K562 (cell line): Measurements from ENCODE around the gene TAF12. TPM values are rescaled to one million over a fixed set of nuclear protein-coding genes. Genes with fewer than 3 reads are reported as not detected.

Source experiments
- BHLHE40 ChIP-seq: IDR thresholded peaks from 2 replicates; pipeline ENCODE4 v1.6.1; 2011; ENCODE audit warnings: low read length, improper control_type of control experiment
- BRCA1 ChIP-seq, 2 experiments: fragments of 450-650 bp in 1 of 2; sonication (generic) in 1 of 2; formaldehyde crosslinking in 1 of 2; IDR thresholded peaks; 2 replicates each; pipeline versions ENCODE4 v1.5.0 to v1.6.1; 2017 to 2020; ENCODE audit warnings: mild to moderate bottlenecking in 1 of 2, missing genetic modification reagents in 1 of 2
- CHD2 ChIP-seq: IDR thresholded peaks from 2 replicates; pipeline ENCODE4 v1.6.1; 2011; ENCODE audit warnings: low read depth, low read length
- FUS ChIP-seq: fragments of 200-400 bp; formaldehyde crosslinking; optimal IDR thresholded peaks from 2 replicates; pipeline ENCODE3; 2017; ENCODE audit warnings: low read depth, low read length
- KDM1A ChIP-seq, 2 experiments: fragments of 450-650 bp; IDR thresholded peaks; 2 replicates each; pipeline ENCODE4 v1.6.1; 2016; ENCODE audit warnings: mild to moderate bottlenecking in 2 of 2
- NFXL1 ChIP-seq: fragments of 450-650 bp; formaldehyde crosslinking; IDR thresholded peaks from 2 replicates; pipeline ENCODE4 v1.4.0; 2021; ENCODE audit warnings: mild to moderate bottlenecking
- PCBP2 ChIP-seq: fragments of 200-400 bp; formaldehyde crosslinking; IDR thresholded peaks from 2 replicates; pipeline ENCODE4 v1.6.1; 2018; ENCODE audit warnings: low read length, low read depth, mild to moderate bottlenecking, moderate library complexity; ENCODE audit not compliant: poor library complexity, severe bottlenecking
- RB1 ChIP-seq: fragments of 450-650 bp; IDR thresholded peaks from 2 replicates; pipeline ENCODE4 v1.6.1; 2017; ENCODE audit warnings: low read depth, mild to moderate bottlenecking
- RFX7 ChIP-seq: fragments of 250-450 bp; sonication (Bioruptor Pico); IDR thresholded peaks from 2 replicates; pipeline ENCODE4 v1.5.1; 2021; ENCODE audit warnings: mild to moderate bottlenecking
- TCF7 ChIP-seq: sonication (generic); IDR thresholded peaks from 2 replicates; pipeline ENCODE4 v1.6.1; 2016; ENCODE audit warnings: antibody characterized with exemption, borderline replicate concordance
- ZNF12 ChIP-seq: sonication (generic); formaldehyde crosslinking; IDR thresholded peaks from 2 replicates; pipeline ENCODE4 v1.4.0; 2020; ENCODE audit warnings: mild to moderate bottlenecking, missing genetic modification reagents
- polyA plus RNA-seq, 8 experiments: library from polyadenylated mRNA; depleted of rRNA in 4 of 8; stranded (reverse) in 5 of 8; unstranded in 3 of 8; fragments of >200 nt; fragmentation: Nextera tagmentation in 2 of 8; fragmentation: Illumina TruSeq in 1 of 8; extraction: Ambion mirVana in 2 of 8; extraction: Trizol in 1 of 8; gene quantifications; 2 replicates each; pipeline versions ENCODE4 v1.2.1 to v1.2.3, GENCODE V29; 2011 to 2014; ENCODE audit warnings: inconsistent platforms in 1 of 8, missing spikeins in 1 of 8
- total RNA-seq, 7 experiments: library from RNA; depleted of rRNA in 6 of 7; stranded (reverse); fragments of >200 nt in 6 of 7; fragmentation: Illumina TruSeq in 2 of 7; extraction: Trizol in 2 of 7; gene quantifications; 2 replicates each; pipeline versions ENCODE4 v1.2.1 to v1.2.3, GENCODE V29; 2011 to 2021; ENCODE audit warnings: low replicate concordance in 1 of 7
- TF ChIP-seq, protein P1 (sequence below): fragments of 250-450 bp; sonication (Bioruptor Pico); IDR thresholded peaks from 2 replicates; pipeline ENCODE4 v1.5.0; 2021
- TF ChIP-seq, protein P2 (sequence below): sonication (generic); formaldehyde crosslinking; IDR thresholded peaks from 2 replicates; pipeline ENCODE4 v1.8.0; 2022; ENCODE audit warnings: mild to moderate bottlenecking, missing genetic modification reagents
- TF ChIP-seq, protein P3 (sequence below), 2 experiments: IDR thresholded peaks in 1 of 2; conservative IDR thresholded peaks in 1 of 2; 2 replicates each; pipeline ENCODE4 v1.6.1; 2016; ENCODE audit warnings: low read depth in 2 of 2, mild to moderate bottlenecking in 1 of 2, missing compliant biosample characterization in 1 of 2, missing genetic modification characterization in 1 of 2, moderate library complexity in 1 of 2
- TF ChIP-seq, protein P4 (sequence below): fragments of 250-450 bp; sonication (Bioruptor Pico); IDR thresholded peaks from 2 replicates; pipeline ENCODE4 v1.4.0; 2020; ENCODE audit warnings: mild to moderate bottlenecking
- TF ChIP-seq, protein P5 (sequence below), 2 experiments: IDR thresholded peaks; 2 replicates each; pipeline ENCODE4 v1.6.1; 2011; ENCODE audit warnings: borderline replicate concordance in 1 of 2, control low read depth in 1 of 2, low read depth in 1 of 2, low read length in 1 of 2, mild to moderate bottlenecking in 1 of 2, mixed read lengths in 1 of 2, moderate library complexity in 1 of 2; ENCODE audit not compliant: insufficient read depth in 1 of 2, insufficient read length in 1 of 2, poor library complexity in 1 of 2, severe bottlenecking in 1 of 2; ENCODE audit errors: extremely low read depth in 1 of 2
- TF ChIP-seq, protein P6 (sequence below): fragments of 450-650 bp; IDR thresholded peaks from 2 replicates; pipeline ENCODE4 v1.7.1; 2018; ENCODE audit warnings: mild to moderate bottlenecking, low read depth; ENCODE audit not compliant: partially characterized antibody

The TAF12 gene
- total and polyA plus RNA-seq, 9 of the 15 experiments (the other 6 are each of a cell fraction or from before 2014, with no cell fraction given): 31.6 to 89.0 (median 50.5) TPM

DNA sequence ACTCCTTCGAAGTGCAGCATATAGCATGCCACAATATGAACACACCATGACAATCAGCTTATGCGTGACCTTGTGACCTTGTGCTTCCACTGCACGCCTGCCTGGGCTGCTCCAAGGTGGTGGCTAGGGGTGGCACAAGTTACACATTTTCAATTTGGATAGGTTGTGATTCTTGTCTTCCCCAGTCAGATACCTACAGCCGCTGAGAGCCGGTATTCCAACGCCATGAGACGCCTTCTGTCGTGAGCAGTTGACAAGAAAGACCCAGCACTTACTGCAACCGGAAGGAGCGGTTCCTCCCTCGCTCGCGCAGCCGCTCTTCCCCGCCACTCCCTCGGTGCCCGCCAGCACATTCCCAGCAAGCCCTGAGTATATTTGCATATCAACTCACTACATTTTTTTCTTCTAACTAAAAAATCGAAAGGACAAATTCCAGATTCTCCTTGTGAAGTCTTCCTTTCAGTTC lies 5.2 kb upstream of the TAF12 start (continued):
- TF ChIP-seq, protein P1, sequence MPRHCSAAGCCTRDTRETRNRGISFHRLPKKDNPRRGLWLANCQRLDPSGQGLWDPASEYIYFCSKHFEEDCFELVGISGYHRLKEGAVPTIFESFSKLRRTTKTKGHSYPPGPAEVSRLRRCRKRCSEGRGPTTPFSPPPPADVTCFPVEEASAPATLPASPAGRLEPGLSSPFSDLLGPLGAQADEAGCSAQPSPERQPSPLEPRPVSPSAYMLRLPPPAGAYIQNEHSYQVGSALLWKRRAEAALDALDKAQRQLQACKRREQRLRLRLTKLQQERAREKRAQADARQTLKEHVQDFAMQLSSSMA (CRISPR knock-in tag): no peak
- TF ChIP-seq PCBP2 (no peak), ZNF12 (CRISPR knock-in tag) (no peak), KDM1A (IDR thresholded peaks at IDR 0.05) (no peak), FUS (no peak), NFXL1 (0 out of 2 replicates have a peak, but pooled peaks have one; percentile 79), TCF7 (no peak), RB1 (peak; percentile 43; the same call in 1 of the 2 replicates), BRCA1 (IDR thresholded peaks at IDR 0.05) (no peak), BRCA1 (CRISPR knock-in tag; IDR thresholded peaks at IDR 0.05) (no peak), CHD2 (no peak), BHLHE40 (peak; percentile 68), RFX7 (CRISPR knock-in tag) (peak; percentile 84; the same call in 1 of the 2 replicates)
- TF ChIP-seq, protein P2, sequence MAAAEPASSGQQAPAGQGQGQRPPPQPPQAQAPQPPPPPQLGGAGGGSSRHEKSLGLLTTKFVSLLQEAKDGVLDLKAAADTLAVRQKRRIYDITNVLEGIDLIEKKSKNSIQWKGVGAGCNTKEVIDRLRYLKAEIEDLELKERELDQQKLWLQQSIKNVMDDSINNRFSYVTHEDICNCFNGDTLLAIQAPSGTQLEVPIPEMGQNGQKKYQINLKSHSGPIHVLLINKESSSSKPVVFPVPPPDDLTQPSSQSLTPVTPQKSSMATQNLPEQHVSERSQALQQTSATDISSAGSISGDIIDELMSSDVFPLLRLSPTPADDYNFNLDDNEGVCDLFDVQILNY (CRISPR knock-in tag): peak; percentile 48; the same call in 1 of the 2 replicates
- TF ChIP-seq, protein P3, sequence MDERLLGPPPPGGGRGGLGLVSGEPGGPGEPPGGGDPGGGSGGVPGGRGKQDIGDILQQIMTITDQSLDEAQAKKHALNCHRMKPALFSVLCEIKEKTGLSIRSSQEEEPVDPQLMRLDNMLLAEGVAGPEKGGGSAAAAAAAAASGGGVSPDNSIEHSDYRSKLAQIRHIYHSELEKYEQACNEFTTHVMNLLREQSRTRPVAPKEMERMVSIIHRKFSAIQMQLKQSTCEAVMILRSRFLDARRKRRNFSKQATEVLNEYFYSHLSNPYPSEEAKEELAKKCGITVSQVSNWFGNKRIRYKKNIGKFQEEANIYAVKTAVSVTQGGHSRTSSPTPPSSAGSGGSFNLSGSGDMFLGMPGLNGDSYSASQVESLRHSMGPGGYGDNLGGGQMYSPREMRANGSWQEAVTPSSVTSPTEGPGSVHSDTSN (CRISPR knock-in tag; IDR thresholded peaks at IDR 0.05; ENCODE audit: low read depth): no peak
- TF ChIP-seq, protein P3 (tag; conservative IDR thresholded peaks at IDR 0.05; ENCODE audit: low read depth): peak; percentile 45
- TF ChIP-seq, protein P4, sequence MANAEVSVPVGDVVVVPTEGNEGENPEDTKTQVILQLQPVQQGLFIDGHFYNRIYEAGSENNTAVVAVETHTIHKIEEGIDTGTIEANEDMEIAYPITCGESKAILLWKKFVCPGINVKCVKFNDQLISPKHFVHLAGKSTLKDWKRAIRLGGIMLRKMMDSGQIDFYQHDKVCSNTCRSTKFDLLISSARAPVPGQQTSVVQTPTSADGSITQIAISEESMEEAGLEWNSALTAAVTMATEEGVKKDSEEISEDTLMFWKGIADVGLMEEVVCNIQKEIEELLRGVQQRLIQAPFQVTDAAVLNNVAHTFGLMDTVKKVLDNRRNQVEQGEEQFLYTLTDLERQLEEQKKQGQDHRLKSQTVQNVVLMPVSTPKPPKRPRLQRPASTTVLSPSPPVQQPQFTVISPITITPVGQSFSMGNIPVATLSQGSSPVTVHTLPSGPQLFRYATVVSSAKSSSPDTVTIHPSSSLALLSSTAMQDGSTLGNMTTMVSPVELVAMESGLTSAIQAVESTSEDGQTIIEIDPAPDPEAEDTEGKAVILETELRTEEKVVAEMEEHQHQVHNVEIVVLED (CRISPR knock-in tag): no peak
- TF ChIP-seq, protein P5, sequence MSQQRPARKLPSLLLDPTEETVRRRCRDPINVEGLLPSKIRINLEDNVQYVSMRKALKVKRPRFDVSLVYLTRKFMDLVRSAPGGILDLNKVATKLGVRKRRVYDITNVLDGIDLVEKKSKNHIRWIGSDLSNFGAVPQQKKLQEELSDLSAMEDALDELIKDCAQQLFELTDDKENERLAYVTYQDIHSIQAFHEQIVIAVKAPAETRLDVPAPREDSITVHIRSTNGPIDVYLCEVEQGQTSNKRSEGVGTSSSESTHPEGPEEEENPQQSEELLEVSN (IDR thresholded peaks at IDR 0.05; ENCODE audit: borderline replicate concordance in 1 of 2, extremely low read depth in 1 of 2, insufficient read depth in 1 of 2, insufficient read length in 1 of 2, low read depth in 1 of 2, low read length in 1 of 2, poor library complexity in 1 of 2, severe bottlenecking in 1 of 2): peak; percentile 79 to 81
- TF ChIP-seq, protein P6, sequence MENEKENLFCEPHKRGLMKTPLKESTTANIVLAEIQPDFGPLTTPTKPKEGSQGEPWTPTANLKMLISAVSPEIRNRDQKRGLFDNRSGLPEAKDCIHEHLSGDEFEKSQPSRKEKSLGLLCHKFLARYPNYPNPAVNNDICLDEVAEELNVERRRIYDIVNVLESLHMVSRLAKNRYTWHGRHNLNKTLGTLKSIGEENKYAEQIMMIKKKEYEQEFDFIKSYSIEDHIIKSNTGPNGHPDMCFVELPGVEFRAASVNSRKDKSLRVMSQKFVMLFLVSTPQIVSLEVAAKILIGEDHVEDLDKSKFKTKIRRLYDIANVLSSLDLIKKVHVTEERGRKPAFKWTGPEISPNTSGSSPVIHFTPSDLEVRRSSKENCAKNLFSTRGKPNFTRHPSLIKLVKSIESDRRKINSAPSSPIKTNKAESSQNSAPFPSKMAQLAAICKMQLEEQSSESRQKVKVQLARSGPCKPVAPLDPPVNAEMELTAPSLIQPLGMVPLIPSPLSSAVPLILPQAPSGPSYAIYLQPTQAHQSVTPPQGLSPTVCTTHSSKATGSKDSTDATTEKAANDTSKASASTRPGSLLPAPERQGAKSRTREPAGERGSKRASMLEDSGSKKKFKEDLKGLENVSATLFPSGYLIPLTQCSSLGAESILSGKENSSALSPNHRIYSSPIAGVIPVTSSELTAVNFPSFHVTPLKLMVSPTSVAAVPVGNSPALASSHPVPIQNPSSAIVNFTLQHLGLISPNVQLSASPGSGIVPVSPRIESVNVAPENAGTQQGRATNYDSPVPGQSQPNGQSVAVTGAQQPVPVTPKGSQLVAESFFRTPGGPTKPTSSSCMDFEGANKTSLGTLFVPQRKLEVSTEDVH: peak; percentile 54
